GM12891 (cell line): ENCODE data around the gene RIN3.

Experiments
- DNase-seq: peaks from one replicate; pipeline ENCODE4 v3.0.0; 2011; ENCODE audit warnings: low spot score; ENCODE audit not compliant: insufficient read length
- FAIRE-seq: peaks from 2 replicates; lab custom pipeline; 2011; peaks lifted over from hg19 to GRCh38; lab: Jason Lieb, UNC
- PAX5 ChIP-seq: IDR thresholded peaks from 2 replicates; pipeline ENCODE4 v1.6.1; 2011; ENCODE audit warnings: low read length, moderate library complexity, mild to moderate bottlenecking; ENCODE audit not compliant: insufficient read depth, severe bottlenecking
- POLR2A ChIP-seq: IDR thresholded peaks from 2 replicates; pipeline ENCODE4 v1.6.1; 2011; ENCODE audit warnings: low read depth, low read length, control low read depth
- POLR2AphosphoS5 ChIP-seq: IDR thresholded peaks from 2 replicates; pipeline ENCODE4 v1.6.1; 2011; ENCODE audit warnings: low read depth, low read length, control low read depth
- POU2F2 ChIP-seq: IDR thresholded peaks from 2 replicates; pipeline ENCODE4 v1.6.1; 2011; ENCODE audit warnings: low read depth, mild to moderate bottlenecking, control low read depth, low read length, moderate library complexity
- SPI1 ChIP-seq: IDR thresholded peaks from 2 replicates; pipeline ENCODE4 v1.6.1; 2011; ENCODE audit warnings: low read depth, low read length, control low read depth
- TAF1 ChIP-seq: IDR thresholded peaks from 2 replicates; pipeline ENCODE4 v1.6.1; 2011; ENCODE audit warnings: low read depth, low read length, control low read depth

The RIN3 gene

DNA sequence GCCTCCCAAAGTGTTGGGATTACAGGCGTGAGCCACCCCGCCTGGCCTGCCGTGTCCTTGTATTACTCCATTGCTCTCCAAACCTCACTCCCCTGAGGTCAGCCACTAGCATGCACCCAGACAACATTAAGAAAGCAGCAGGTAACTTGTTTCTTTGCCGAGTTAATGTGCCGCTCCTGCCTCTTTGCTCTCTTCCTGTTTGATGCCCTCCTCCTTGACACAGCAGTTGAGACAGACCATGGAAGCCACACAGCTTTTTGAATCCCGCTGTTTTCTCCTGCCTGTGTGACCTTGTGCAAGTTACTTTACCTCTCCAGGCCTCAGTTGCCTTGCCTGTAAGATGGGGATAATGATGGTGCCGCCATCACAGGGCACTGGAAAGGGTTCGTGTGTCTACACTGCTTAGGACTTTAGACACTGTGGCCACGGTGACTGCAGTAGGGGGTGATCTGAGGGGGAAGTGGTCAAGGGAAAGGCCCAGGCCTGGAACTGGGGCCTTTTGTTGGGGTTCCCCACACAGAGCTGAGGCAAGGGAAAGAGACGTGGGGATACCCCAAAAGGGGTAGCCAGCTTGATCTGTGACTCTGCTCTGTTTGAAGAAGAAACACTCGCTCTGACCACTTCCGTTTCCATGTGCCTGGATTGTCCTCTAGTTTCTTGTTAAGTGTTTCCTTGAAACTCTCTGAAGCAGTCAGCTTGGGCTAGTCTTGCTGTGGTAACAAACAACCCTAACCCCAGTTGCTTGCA is 69.3 kb downstream of the RIN3 start:
- FAIRE-seq (peak; percentile 74), DNase-seq (no peak)
- TF ChIP-seq TAF1 (no peak), POLR2A (no peak), POU2F2 (peak; percentile 81), SPI1 (peak; percentile 82), POLR2AphosphoS5 (no peak), PAX5 (no peak)

DNA sequence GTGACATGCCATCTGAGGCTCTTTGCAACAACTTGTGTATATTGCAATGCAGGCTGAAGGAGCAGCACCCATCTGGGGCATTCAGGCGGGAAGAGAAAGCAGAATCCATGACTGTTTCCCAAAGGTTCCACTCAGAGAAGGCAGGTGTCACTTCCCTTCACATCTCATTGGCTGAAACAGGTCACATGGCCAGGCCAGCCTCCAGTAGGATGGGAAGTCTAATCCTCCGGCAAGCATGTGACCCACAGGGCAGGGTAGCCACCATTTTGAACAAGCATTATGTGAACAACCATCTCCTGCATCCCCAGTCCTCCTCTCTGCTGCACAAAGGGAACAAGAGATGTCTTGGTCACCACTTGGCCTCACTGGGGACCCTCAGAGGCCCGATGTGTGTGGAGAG is 70.6 kb downstream of the RIN3 start:
- TF ChIP-seq POLR2A (no peak), POLR2AphosphoS5 (no peak), POU2F2 (no peak)
- DNase-seq (no peak), FAIRE-seq (no peak)

DNA sequence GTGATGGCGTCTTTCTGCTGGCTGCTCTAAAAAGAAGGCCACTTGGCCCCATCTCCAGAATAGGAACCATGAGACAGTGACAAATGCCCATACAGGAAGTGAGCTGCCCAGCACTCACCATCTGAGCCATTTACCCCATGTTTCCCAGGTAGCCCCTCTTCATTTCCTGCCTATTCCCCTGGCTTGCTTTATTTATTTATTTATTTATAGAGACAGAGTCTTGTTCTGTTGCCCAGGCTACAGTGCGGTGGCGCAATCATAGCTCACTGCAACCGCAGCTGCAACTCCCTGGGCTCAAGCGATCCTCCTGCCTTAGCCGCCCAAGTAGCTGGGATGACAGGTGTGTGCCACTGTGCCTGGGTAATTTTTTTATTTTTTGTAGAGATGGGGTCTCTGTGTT is 71.2 kb downstream of the RIN3 start:
- TF ChIP-seq TAF1 (no peak), POU2F2 (no peak), PAX5 (no peak), POLR2A (no peak), POLR2AphosphoS5 (no peak), SPI1 (no peak)
- no peak for DNase-seq
- no peak for FAIRE-seq

DNA sequence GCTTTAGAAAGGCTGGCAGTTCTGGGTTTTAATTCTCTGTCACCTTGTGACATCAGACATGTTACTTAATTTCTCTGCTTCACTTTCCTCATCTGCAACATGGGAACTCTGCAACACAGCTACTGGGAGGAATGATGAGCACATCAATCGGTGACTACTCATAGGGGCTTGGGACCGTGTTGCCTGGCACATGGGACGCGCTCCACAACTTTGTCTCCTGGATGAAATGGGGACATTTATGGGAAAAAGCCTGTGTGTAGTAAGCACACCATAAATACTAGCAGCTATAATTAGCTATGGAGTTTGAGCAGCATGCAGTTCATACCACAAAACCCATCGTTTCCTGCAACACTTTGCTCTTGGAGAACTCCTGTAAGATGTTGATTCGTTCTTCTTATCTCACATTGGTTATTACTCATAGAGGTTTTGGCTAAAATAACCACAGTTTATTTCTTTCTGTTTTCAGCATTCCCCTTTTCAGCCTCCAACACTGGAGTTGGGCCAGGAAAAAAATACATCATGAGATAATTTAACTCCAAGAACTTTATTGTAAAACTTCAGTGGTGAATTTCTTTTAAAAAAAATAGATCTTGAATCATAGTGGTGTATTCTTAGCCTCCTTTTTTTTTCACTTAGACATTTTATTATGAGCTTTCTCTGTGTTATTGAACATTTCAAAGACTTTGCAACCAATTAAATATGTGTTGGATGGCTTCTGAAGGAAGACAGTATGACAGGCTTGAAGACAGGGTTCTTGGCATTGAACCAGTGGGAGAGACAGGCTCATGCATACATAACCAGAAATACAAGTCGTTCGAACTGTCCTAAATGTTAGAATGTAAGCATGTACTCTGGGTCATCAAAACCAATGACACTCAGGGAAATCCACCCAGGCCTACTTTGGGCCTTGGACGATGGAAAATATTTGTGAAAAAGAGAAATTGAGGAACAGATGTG is 72.7 kb downstream of the RIN3 start:
- FAIRE-seq, result peak; percentile 50
- no peak for TF ChIP-seq POLR2A
- no peak for DNase-seq

DNA sequence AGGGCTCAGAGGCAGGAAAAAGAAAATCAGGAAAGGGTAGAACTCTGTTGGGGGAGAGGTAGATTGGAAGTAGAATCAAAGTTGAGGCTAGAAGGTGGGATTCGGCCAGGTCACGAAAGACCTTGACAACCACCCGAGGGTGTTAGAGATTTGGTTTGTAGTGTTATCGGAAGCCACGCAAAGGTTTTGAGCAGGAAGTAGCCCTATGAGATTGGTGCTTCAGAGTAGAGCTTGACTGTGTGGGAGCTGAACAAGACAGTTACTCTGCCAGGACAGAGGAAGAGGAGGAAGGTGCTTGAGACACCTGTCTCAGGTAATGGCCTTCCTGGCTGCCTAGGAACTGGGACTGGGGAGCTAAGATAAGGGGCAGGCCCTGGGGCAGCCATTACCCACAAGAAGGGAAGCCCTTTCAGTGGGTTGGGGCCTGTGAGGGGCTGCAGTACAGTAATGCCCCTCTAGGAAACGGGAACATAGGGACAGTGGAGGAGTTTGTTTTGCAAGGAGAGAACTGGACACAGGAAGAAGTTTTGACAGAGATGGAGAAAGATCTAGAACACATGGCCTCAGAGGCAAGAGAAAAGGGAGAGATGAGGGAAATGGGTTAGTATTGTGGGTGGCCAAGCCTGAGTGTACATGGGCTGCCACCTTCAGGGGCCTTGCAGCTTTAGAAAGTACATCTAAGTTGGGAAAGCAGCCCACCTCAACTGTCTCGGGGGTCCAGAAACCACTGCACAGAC is 73.5 kb downstream of the RIN3 start:
- TF ChIP-seq POU2F2 (no peak), SPI1 (no peak), PAX5 (no peak), TAF1 (no peak), POLR2AphosphoS5 (no peak), POLR2A (no peak)
- FAIRE-seq, result peak; percentile 56
- DNase-seq, result no peak

DNA sequence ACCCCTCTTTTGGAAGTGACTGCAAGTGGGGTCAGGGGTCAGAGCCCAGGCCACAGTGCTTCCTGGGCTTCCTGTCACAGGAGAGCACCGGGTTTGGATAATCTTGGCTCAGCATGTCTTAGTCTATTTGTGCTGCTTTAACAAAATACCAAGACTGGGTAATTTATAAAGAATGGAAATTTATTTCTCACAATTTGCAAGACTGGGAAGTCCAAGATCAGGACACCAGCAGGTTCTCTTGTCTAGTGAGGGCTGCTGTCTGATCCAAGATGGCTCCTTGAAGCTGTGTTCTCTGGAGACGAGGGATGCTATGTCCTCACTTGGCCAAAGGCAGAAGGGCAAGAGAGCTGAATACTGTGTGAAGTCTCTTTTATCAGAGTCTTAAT is 74.1 kb downstream of the RIN3 start:
- TF ChIP-seq POLR2A, result no peak
- TF ChIP-seq POU2F2, result no peak
- TF ChIP-seq TAF1, result no peak
- no peak for TF ChIP-seq POLR2AphosphoS5
- no peak for TF ChIP-seq SPI1
- no peak for TF ChIP-seq PAX5
- DNase-seq, result no peak
- FAIRE-seq, result no peak

DNA sequence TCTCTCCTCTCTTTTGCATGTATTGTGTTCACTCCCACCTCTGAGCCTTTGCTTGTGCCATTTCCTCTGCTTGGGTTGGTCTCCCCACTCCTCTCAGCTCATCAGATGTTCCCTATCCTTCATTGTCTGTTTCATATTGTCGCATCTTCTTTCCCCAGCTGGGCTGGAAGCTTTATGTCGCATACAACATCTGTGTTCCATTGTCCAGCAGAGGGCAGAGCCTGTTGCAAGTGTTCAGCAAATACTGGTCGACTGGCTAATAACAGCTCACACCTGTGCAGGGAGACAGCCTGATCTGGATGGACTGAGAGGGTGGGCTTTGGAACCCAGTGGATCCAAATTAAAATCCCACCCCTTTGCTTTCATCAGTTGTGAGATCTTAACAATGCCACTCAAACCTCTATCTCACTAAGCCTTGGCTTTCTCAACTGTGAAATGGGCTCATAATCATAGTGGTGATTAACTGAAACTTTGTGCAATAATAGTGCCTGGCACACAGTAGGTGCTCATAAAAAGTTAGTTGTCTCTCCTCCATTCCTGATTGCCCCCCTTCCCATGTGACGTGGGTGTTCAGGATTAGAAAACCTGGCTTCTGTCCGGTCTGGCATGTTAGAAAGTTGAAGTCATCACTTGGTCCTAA is 75.8 kb downstream of the RIN3 start:
- DNase-seq, result no peak
- TF ChIP-seq SPI1 (no peak), PAX5 (no peak), POLR2A (no peak), POLR2AphosphoS5 (no peak), POU2F2 (no peak), TAF1 (no peak)
- FAIRE-seq, result peak; percentile 94

DNA sequence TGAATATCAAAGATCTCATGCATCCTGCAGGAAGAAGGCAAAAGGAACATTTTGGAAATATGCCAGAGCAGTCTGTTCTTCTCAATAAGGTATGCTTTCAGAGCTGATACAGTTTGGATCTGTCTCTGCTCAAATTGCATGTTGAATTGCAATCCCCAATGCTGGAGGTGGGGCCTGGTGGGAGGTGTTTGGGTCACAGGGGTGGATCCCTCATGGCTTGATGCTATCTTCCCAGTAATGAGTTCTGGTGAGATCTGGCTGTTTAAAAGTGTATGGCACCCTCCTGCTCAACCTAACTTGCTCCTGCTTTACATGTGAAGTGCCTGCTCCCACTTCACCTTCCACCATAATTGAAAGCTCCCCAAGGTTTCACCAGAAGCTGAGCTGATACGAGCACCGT is 76.6 kb downstream of the RIN3 start:
- DNase-seq, result no peak
- TF ChIP-seq POLR2AphosphoS5, result no peak
- no peak for TF ChIP-seq TAF1
- no peak for TF ChIP-seq POLR2A
- no peak for TF ChIP-seq POU2F2
- TF ChIP-seq PAX5, result no peak
- TF ChIP-seq SPI1, result no peak
- no peak for FAIRE-seq

DNA sequence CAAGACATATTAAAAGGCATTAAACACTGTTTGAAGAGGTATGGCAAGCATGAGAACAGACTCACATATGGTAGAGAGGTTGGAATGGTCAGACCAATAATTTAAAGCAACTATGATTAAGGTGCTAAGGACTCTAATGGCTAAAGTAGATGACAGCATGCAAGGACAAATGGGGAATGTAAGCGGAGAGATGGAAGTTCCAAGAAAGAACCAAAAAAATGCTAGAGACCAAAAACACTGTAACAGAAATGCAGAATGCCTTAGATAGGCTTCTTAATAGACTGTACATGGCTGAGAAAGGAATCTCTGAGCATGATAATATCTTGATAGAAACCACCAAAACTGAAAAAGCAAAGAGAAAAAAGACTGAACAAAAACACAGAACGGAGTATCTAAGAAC is 77.4 kb downstream of the RIN3 start:
- DNase-seq (no peak), FAIRE-seq (no peak)
- TF ChIP-seq TAF1, result no peak
